ENCODE measurements around the gene LRP1B. TPM values are rescaled to one million over a fixed set of nuclear protein-coding genes. Genes with fewer than 3 reads are reported as not detected.
A peak's percentile ranks its signal among the peaks of the same experiment; 100 is the strongest.

LRP1B gene
- polyA plus RNA-seq, 1 of the 3 experiments (the other 2 are of a cell fraction) = 0.28 TPM

DNA sequence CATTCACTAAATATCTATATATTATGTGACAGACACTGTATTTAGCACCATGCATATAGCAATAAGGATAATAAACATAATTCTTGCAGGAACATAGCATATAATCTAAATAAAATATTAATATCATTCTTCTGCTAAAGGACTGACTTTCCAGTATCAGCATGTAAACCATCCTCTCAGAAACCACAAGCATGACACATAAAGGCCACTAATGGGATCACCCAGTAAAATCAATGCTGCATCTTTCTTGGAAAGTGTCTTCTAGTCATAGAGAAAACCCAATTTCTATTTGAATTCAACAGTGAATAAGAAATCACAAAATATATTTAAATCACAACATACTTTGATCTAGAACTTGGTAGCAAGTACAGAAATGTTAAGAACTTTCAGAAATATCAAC, 5.8 kb upstream of the LRP1B start:
- Histone ChIP-seq H3K4me3 (ENCODE audit: low read depth in 2 of 2, low read length in 1 of 2) (no peak overlapping the region), H3K4me1 (ENCODE audit: control insufficient read depth in 1 of 2, insufficient read depth in 2 of 2, low read depth in 1 of 2, low read length in 1 of 2) (peaks cover 0 to 16% of the 10 kb centered on the region in 2 experiments; a peak in 3 of 4 replicates), H3K9me3 (no peaks in the 10 kb centered on the region), H3K36me3 (replicated peaks in 1 of 2; ENCODE audit: control insufficient read depth in 1 of 2, insufficient read depth in 2 of 2, low read length in 1 of 2) (no peaks in the 10 kb centered on the region), H2AFZ (ENCODE audit: low read depth) (no peak overlapping the region), H4K20me1 (ENCODE audit: insufficient read depth) (no peaks in the 10 kb centered on the region), H3K27ac (ENCODE audit: low read depth in 2 of 2, low read length in 1 of 2) (no peak overlapping the region), H3K27me3 (ENCODE audit: insufficient read depth) (no peaks in the 10 kb centered on the region), H3F3A (replicated peaks; ENCODE audit: insufficient read depth) (no peaks in the 10 kb centered on the region), H3K9me2 (no peaks in the 10 kb centered on the region), H3K79me2 (ENCODE audit: insufficient read depth) (no peaks in the 10 kb centered on the region), H3K9ac (no peak overlapping the region), H3K4me2 (no peak overlapping the region)
- no peak for TF ChIP-seq RAD21 (IDR thresholded peaks at IDR 0.05; ENCODE audit: low read length)
- TF ChIP-seq POLR2AphosphoS5 (IDR thresholded peaks at IDR 0.05; ENCODE audit: low read depth, low read length) = no peak
- TF ChIP-seq, protein P1, sequence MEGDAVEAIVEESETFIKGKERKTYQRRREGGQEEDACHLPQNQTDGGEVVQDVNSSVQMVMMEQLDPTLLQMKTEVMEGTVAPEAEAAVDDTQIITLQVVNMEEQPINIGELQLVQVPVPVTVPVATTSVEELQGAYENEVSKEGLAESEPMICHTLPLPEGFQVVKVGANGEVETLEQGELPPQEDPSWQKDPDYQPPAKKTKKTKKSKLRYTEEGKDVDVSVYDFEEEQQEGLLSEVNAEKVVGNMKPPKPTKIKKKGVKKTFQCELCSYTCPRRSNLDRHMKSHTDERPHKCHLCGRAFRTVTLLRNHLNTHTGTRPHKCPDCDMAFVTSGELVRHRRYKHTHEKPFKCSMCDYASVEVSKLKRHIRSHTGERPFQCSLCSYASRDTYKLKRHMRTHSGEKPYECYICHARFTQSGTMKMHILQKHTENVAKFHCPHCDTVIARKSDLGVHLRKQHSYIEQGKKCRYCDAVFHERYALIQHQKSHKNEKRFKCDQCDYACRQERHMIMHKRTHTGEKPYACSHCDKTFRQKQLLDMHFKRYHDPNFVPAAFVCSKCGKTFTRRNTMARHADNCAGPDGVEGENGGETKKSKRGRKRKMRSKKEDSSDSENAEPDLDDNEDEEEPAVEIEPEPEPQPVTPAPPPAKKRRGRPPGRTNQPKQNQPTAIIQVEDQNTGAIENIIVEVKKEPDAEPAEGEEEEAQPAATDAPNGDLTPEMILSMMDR (IDR thresholded peaks at IDR 0.05) = no peak
- TF ChIP-seq, protein P2, sequence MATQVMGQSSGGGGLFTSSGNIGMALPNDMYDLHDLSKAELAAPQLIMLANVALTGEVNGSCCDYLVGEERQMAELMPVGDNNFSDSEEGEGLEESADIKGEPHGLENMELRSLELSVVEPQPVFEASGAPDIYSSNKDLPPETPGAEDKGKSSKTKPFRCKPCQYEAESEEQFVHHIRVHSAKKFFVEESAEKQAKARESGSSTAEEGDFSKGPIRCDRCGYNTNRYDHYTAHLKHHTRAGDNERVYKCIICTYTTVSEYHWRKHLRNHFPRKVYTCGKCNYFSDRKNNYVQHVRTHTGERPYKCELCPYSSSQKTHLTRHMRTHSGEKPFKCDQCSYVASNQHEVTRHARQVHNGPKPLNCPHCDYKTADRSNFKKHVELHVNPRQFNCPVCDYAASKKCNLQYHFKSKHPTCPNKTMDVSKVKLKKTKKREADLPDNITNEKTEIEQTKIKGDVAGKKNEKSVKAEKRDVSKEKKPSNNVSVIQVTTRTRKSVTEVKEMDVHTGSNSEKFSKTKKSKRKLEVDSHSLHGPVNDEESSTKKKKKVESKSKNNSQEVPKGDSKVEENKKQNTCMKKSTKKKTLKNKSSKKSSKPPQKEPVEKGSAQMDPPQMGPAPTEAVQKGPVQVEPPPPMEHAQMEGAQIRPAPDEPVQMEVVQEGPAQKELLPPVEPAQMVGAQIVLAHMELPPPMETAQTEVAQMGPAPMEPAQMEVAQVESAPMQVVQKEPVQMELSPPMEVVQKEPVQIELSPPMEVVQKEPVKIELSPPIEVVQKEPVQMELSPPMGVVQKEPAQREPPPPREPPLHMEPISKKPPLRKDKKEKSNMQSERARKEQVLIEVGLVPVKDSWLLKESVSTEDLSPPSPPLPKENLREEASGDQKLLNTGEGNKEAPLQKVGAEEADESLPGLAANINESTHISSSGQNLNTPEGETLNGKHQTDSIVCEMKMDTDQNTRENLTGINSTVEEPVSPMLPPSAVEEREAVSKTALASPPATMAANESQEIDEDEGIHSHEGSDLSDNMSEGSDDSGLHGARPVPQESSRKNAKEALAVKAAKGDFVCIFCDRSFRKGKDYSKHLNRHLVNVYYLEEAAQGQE (IDR thresholded peaks at IDR 0.05; ENCODE audit: low read depth, low read length) = no peak
- TF ChIP-seq SIN3A (IDR thresholded peaks at IDR 0.05; ENCODE audit: borderline replicate concordance, low read depth, low read length) = no peak
- DNase-seq = no peak
- ChIA-PET POLR2A (no interaction called here), CTCF (interaction anchor here (0.8 to 1.2 kb wide), 2 partner anchors 467 to 582 kb away, joined by 3 read pairs; no protein-coding TSS in a partner anchor)

DNA sequence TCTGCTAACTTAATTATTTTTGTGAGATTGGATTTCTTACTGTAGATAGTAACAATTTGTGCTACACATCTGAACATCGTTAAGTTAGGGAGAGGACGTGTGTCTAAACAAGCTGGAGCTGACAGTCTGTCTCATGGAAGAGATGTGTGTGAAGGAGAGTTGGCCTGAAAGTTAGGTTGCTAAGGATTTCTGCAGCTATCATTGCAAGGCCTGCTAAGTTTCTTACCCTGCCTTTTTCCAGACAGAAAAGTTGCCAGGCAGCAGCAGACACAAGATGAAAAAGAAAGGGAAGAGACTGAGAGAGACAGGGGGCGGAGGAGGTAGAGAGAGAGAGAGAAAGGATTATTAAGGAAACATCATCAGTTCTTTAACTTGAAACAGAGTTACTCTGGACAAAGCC, 4.1 kb upstream of the LRP1B start:
- ChIA-PET POLR2A (no interaction called here), CTCF (no interaction called here)
- no peaks in the 10 kb centered on the region for H4K20me1 ChIP-seq (ENCODE audit: insufficient read depth)
- no peak overlapping the region; the same call in 1 of the 2 replicates for H2AFZ ChIP-seq (ENCODE audit: low read depth)
- H3K9me3 ChIP-seq = no peaks in the 10 kb centered on the region
- whole genome bisulfite sequencing (ENCODE audit: low lambda C conversion rate) = 60% methylated on average over 3 of the region's 3 CpGs
- no peak overlapping the region for H3K4me3 ChIP-seq (ENCODE audit: low read depth in 2 of 2, low read length in 1 of 2)
- H3K4me2 ChIP-seq = no peak overlapping the region
- no peaks in the 10 kb centered on the region for H3K36me3 ChIP-seq (replicated peaks in 1 of 2; ENCODE audit: control insufficient read depth in 1 of 2, insufficient read depth in 2 of 2, low read length in 1 of 2)
- DNase-seq = no peak
- H3K79me2 ChIP-seq (ENCODE audit: insufficient read depth) = no peaks in the 10 kb centered on the region
- no peaks in the 10 kb centered on the region for H3K9me2 ChIP-seq
- no peaks in the 10 kb centered on the region; the same call in 1 of the 2 replicates for H3K27me3 ChIP-seq (ENCODE audit: insufficient read depth)
- peak in 1 of 2 experiments; percentile 29; a peak in 1 of 4 replicates for TF ChIP-seq EP300 (IDR thresholded peaks at IDR 0.05; ENCODE audit: borderline replicate concordance in 1 of 2, low read depth in 1 of 2, low read length in 1 of 2)
- TF ChIP-seq NFIC (IDR thresholded peaks at IDR 0.05; ENCODE audit: borderline replicate concordance) = no peak
- peak overlapping the region in 1 of 2 experiments; percentile 28; a peak in 1 of 4 replicates for H3K27ac ChIP-seq (ENCODE audit: low read depth in 2 of 2, low read length in 1 of 2)
- H3F3A ChIP-seq (replicated peaks; ENCODE audit: insufficient read depth) = no peaks in the 10 kb centered on the region
- H3K4me1 ChIP-seq (ENCODE audit: control insufficient read depth in 1 of 2, insufficient read depth in 2 of 2, low read depth in 1 of 2, low read length in 1 of 2) = peaks cover 0 to 17% of the 10 kb centered on the region in 2 experiments; a peak in 3 of 4 replicates
- H3K9ac ChIP-seq = no peak overlapping the region
